ENCODE data around the gene MAST4. TPM values are rescaled to one million over a fixed set of nuclear protein-coding genes. Genes with fewer than 3 reads are reported as not detected.

The MAST4 gene
- total and polyA plus RNA-seq, 2 of the 4 experiments (the other 2 are of a cell fraction), result 4.8 to 6.8 TPM

DNA sequence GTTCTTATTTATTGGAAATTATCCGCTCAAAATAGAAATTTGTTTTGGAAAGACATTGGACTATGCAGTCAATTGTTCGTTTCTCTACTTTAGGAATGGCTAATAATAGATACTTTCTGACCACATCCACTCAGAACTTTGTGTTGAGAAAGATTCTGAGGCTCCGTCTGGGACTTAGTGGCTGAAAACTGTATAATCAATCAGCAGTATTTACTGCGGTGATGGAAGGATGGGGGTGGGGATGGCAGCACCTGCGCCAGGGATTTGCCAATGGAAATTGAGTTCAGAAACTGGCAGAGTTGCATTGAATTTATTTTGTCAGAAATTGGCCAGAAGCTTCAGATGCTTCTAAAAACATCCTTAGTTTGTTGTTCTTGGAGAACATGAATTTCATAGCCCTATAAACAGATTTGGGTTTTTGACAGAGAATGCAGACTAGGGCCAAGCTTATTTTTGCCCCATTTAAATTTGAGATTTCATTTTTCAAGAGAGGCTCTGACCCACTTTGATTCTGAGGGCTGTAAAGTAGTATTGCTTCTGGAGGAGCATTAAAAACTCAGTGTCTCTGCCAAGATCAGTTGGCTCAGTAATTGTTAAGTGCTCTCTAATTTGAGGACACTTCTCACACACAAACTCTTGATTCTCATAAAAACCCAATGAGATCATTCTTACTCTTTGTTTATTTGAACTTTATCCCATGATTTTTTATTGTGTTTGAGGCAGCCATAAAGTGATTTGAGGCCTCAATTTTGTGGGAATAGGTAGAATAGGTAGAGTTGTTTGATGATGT, 385.3 kb downstream of the MAST4 start:
- H2BK120ac ChIP-seq (ENCODE audit: low read depth, low read length), result no peak overlapping the region
- no peak for ATAC-seq (ENCODE audit: low read depth)
- no peak overlapping the region for H3K14ac ChIP-seq (replicated peaks; ENCODE audit: low read depth, low read length)
- H4K91ac ChIP-seq (ENCODE audit: insufficient read depth, low read depth, low read length), result no peak overlapping the region
- no peaks in the 10 kb centered on the region for H3K36me3 ChIP-seq (ENCODE audit: control insufficient read depth, insufficient read depth, low read length)
- H3K18ac ChIP-seq (ENCODE audit: low read depth, low read length), result no peak overlapping the region
- no peak overlapping the region for H3K4me2 ChIP-seq (ENCODE audit: low read depth, low read length)
- no peak overlapping the region for H4K8ac ChIP-seq (ENCODE audit: low read depth in 2 of 2, low read length in 2 of 2)
- no peaks in the 10 kb centered on the region; the same call in 1 of the 2 replicates for H3K4me1 ChIP-seq (ENCODE audit: control insufficient read depth, insufficient read depth, low read length)
- POLR2A ChIA-PET (ENCODE audit: unreplicated experiment), result interaction anchor here (0.9 kb wide), 1 partner anchor 22 kb away, joined by 5 read pairs; no protein-coding TSS in a partner anchor
- no peak for DNase-seq
- CTCF ChIA-PET, result no interaction called here
- no peaks in the 10 kb centered on the region for H3K27me3 ChIP-seq (ENCODE audit: control insufficient read depth, insufficient read depth, low read length)
- in situ Hi-C loops (cut with MboI; ENCODE audit: low sequenced_read_pairs), result no loop called here
- no peak overlapping the region for H2BK15ac ChIP-seq (ENCODE audit: low read depth, low read length)
- TF ChIP-seq, protein P1, sequence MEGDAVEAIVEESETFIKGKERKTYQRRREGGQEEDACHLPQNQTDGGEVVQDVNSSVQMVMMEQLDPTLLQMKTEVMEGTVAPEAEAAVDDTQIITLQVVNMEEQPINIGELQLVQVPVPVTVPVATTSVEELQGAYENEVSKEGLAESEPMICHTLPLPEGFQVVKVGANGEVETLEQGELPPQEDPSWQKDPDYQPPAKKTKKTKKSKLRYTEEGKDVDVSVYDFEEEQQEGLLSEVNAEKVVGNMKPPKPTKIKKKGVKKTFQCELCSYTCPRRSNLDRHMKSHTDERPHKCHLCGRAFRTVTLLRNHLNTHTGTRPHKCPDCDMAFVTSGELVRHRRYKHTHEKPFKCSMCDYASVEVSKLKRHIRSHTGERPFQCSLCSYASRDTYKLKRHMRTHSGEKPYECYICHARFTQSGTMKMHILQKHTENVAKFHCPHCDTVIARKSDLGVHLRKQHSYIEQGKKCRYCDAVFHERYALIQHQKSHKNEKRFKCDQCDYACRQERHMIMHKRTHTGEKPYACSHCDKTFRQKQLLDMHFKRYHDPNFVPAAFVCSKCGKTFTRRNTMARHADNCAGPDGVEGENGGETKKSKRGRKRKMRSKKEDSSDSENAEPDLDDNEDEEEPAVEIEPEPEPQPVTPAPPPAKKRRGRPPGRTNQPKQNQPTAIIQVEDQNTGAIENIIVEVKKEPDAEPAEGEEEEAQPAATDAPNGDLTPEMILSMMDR (conservative IDR thresholded peaks at IDR 0.05; ENCODE audit: low read depth, low read length), result no peak
- TF ChIP-seq, protein P2, sequence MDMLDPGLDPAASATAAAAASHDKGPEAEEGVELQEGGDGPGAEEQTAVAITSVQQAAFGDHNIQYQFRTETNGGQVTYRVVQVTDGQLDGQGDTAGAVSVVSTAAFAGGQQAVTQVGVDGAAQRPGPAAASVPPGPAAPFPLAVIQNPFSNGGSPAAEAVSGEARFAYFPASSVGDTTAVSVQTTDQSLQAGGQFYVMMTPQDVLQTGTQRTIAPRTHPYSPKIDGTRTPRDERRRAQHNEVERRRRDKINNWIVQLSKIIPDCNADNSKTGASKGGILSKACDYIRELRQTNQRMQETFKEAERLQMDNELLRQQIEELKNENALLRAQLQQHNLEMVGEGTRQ (IDR thresholded peaks at IDR 0.05; ENCODE audit: low read depth, low read length), result no peak
- TF ChIP-seq MAZ (IDR thresholded peaks at IDR 0.05; ENCODE audit: borderline replicate concordance, low read depth, low read length) (no peak), CHD1 (IDR thresholded peaks at IDR 0.05; ENCODE audit: low read depth, low read length) (no peak), SMC3 (IDR thresholded peaks at IDR 0.05; ENCODE audit: low read depth, low read length) (no peak), POLR2A (IDR thresholded peaks at IDR 0.05; ENCODE audit: low read depth, low read length) (no peak), BHLHE40 (IDR thresholded peaks at IDR 0.05; ENCODE audit: low read depth, low read length) (no peak), CEBPB (IDR thresholded peaks at IDR 0.05; ENCODE audit: low read depth, low read length) (no peak), RFX5 (IDR thresholded peaks at IDR 0.05; ENCODE audit: low read depth, low read length) (no peak), RCOR1 (IDR thresholded peaks at IDR 0.05; ENCODE audit: insufficient replicate concordance, low read length) (no peak), RAD21 (IDR thresholded peaks at IDR 0.05; ENCODE audit: low read length) (no peak), MAFK (IDR thresholded peaks at IDR 0.05; ENCODE audit: low read depth, low read length) (no peak), FOS (IDR thresholded peaks at IDR 0.05; ENCODE audit: low read depth, low read length) (no peak), MXI1 (IDR thresholded peaks at IDR 0.05; ENCODE audit: borderline replicate concordance, low read depth, low read length) (no peak)
- TF ChIP-seq, protein P3, sequence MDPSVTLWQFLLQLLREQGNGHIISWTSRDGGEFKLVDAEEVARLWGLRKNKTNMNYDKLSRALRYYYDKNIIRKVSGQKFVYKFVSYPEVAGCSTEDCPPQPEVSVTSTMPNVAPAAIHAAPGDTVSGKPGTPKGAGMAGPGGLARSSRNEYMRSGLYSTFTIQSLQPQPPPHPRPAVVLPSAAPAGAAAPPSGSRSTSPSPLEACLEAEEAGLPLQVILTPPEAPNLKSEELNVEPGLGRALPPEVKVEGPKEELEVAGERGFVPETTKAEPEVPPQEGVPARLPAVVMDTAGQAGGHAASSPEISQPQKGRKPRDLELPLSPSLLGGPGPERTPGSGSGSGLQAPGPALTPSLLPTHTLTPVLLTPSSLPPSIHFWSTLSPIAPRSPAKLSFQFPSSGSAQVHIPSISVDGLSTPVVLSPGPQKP (IDR thresholded peaks at IDR 0.05; ENCODE audit: borderline replicate concordance, low read depth, low read length), result no peak
- H3K9me1 ChIP-seq (ENCODE audit: insufficient read depth, low read length), result no peaks in the 10 kb centered on the region; the same call in 1 of the 2 replicates
- H3K27ac ChIP-seq (ENCODE audit: insufficient read depth, low read length), result no peak overlapping the region
- H2AFZ ChIP-seq (replicated peaks; ENCODE audit: low read length, poor library complexity), result no peak overlapping the region
- no TSS peak for BruUV-seq (replicated peaks)
- no peak overlapping the region for H3K56ac ChIP-seq (ENCODE audit: extremely low read depth, insufficient read depth, low read length)
- no peak overlapping the region for H4K5ac ChIP-seq (ENCODE audit: low read depth, low read length)
- no peak overlapping the region for H3K23ac ChIP-seq (ENCODE audit: low read depth, low read length)
- no peak overlapping the region for H3K4me3 ChIP-seq (ENCODE audit: insufficient read depth, low read depth, low read length)
- H2BK20ac ChIP-seq (ENCODE audit: low read depth, low read length), result no peak overlapping the region
- H3K4ac ChIP-seq (ENCODE audit: low read depth, low read length), result no peak overlapping the region
- H2AK9ac ChIP-seq (replicated peaks; ENCODE audit: low read depth, low read length, poor library complexity), result no peak overlapping the region
- dilution Hi-C loops (cut with HindIII; ENCODE audit: low sequenced_read_pairs, unreplicated experiment), result no loop called here
- no peak overlapping the region for H2AK5ac ChIP-seq (ENCODE audit: low read depth, low read length)
- WGBS, 2 experiments (ENCODE audit: extremely low coverage in 2 of 2, insufficient read length in 1 of 2), result 100% methylated on average over 1 of the region's 5 CpGs; no CpG with 5 or more reads in 1 of the 2 experiments
- intact Hi-C loops (cut with micrococcal nuclease), result no loop called here
- H3K9ac ChIP-seq (ENCODE audit: low read depth, low read length), result no peak overlapping the region
- no peaks in the 10 kb centered on the region for H4K20me1 ChIP-seq (ENCODE audit: insufficient read depth, low read length)
- no peaks in the 10 kb centered on the region for H3K9me3 ChIP-seq (ENCODE audit: control insufficient read depth, insufficient read depth, low read length)
- no peak overlapping the region for H2BK5ac ChIP-seq (ENCODE audit: low read depth, low read length, poor library complexity, severe bottlenecking)
- no peaks in the 10 kb centered on the region for H3K79me1 ChIP-seq (ENCODE audit: low read depth in 1 of 2, low read length in 2 of 2)

Data from IMR-90 (cell line).